HG02981 (cell line): ENCODE results near the gene USP25.
A peak's percentile ranks its signal among the peaks of the same experiment; 100 is the strongest.

ENCODE experiments used
- ATAC-seq: cut with Tn5 transposase; IDR thresholded peaks from one replicate; pipeline ENCODE4 v1.9.1; 2021; ENCODE audit warnings: mild to moderate bottlenecking, moderate library complexity; ENCODE audit not compliant: unreplicated experiment

The USP25 gene

GRCh38 chr21:15848634-15849560 lies 119.1 kb downstream of the USP25 start:
- ATAC-seq: no peak

- no peak for ATAC-seq
Measured at GRCh38 chr21:15849927-15850326, 120.1 kb downstream of the USP25 start.

GRCh38 chr21:15850645-15851044 lies 120.9 kb downstream of the USP25 start:
- no peak for ATAC-seq

GRCh38 chr21:15852146-15852545 lies 122.4 kb downstream of the USP25 start:
- no peak for ATAC-seq

GRCh38 chr21:15853126-15853525 lies 123.3 kb downstream of the USP25 start:
- ATAC-seq: no peak

- ATAC-seq: no peak
Measured at GRCh38 chr21:15856813-15857212, 127.0 kb downstream of the USP25 start.

- no peak for ATAC-seq
Measured at GRCh38 chr21:15857740-15858139, 128.0 kb downstream of the USP25 start.

- no peak for ATAC-seq
Measured at GRCh38 chr21:15860541-15860940, 130.8 kb downstream of the USP25 start.

GRCh38 chr21:15868940-15869339 lies 139.2 kb downstream of the USP25 start:
- no peak for ATAC-seq

- ATAC-seq: peak; percentile 61
Measured at GRCh38 chr21:15870819-15871218, 141.0 kb downstream of the USP25 start.

- no peak for ATAC-seq
Measured at GRCh38 chr21:15872236-15872635, 142.5 kb downstream of the USP25 start.

- ATAC-seq: no peak
Measured at GRCh38 chr21:15874615-15875014, 144.8 kb downstream of the USP25 start.

- ATAC-seq: no peak
Measured at GRCh38 chr21:15875286-15875685, 145.5 kb downstream of the USP25 start.

- ATAC-seq: no peak
Measured at GRCh38 chr21:15893902-15894301, 164.1 kb downstream of the USP25 start.

GRCh38 chr21:15894596-15894995 lies 164.8 kb downstream of the USP25 start:
- no peak for ATAC-seq

GRCh38 chr21:15895142-15896106 lies 165.6 kb downstream of the USP25 start:
- no peak for ATAC-seq

GRCh38 chr21:15896501-15896900 lies 166.7 kb downstream of the USP25 start:
- no peak for ATAC-seq

- no peak for ATAC-seq
Measured at GRCh38 chr21:15904389-15904788, 174.6 kb downstream of the USP25 start.

- ATAC-seq: no peak
Measured at GRCh38 chr21:15908187-15908586, 178.4 kb downstream of the USP25 start.

- ATAC-seq: no peak
Measured at GRCh38 chr21:15928196-15928595, 198.4 kb downstream of the USP25 start.

GRCh38 chr21:15928686-15929425 lies 199.1 kb downstream of the USP25 start:
- ATAC-seq: no peak
